Uterus (tissue), 2 donors: Measurements from ENCODE around the gene CAPN7.

Experiments
- POLR2A ChIP-seq, 2 donors: fragments of 450-650 bp; IDR thresholded peaks; one replicate each; pipeline ENCODE4 v1.6.1; 2016; ENCODE audit warnings: antibody characterized with exemption in 2 of 2, mild to moderate bottlenecking in 1 of 2, moderate library complexity in 1 of 2
- TF ChIP-seq, protein P1 (sequence below), 4 experiments: fragments of 200-600 bp in 2 of 4; fragments of 450-650 bp in 2 of 4; sonication (generic) in 2 of 4; IDR thresholded peaks; one replicate each; pipeline ENCODE4 v1.5.1; 2016 to 2019; ENCODE audit warnings: antibody characterized with exemption in 4 of 4, mild to moderate bottlenecking in 2 of 4, moderate library complexity in 1 of 4

- TF ChIP-seq, protein P1, sequence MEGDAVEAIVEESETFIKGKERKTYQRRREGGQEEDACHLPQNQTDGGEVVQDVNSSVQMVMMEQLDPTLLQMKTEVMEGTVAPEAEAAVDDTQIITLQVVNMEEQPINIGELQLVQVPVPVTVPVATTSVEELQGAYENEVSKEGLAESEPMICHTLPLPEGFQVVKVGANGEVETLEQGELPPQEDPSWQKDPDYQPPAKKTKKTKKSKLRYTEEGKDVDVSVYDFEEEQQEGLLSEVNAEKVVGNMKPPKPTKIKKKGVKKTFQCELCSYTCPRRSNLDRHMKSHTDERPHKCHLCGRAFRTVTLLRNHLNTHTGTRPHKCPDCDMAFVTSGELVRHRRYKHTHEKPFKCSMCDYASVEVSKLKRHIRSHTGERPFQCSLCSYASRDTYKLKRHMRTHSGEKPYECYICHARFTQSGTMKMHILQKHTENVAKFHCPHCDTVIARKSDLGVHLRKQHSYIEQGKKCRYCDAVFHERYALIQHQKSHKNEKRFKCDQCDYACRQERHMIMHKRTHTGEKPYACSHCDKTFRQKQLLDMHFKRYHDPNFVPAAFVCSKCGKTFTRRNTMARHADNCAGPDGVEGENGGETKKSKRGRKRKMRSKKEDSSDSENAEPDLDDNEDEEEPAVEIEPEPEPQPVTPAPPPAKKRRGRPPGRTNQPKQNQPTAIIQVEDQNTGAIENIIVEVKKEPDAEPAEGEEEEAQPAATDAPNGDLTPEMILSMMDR (IDR thresholded peaks at IDR 0.05): no peak
- TF ChIP-seq POLR2A (IDR thresholded peaks at IDR 0.05): no peak
These were observed 50.9 kb downstream of the CAPN7 start for GRCh38 chr3:15256861-15257341.
